GM19438 (cell line): Measurements from ENCODE around the gene ATP11C.
A peak's percentile ranks its signal among the peaks of the same experiment; 100 is the strongest.

Experiments
- ATAC-seq: cut with Tn5 transposase; IDR thresholded peaks from one replicate; pipeline ENCODE4 v1.9.1; 2021; ENCODE audit warnings: low read depth; ENCODE audit not compliant: unreplicated experiment

The ATP11C gene

GRCh38 chrX:139815771-139816170, 117.1 kb downstream of the ATP11C start:
- no peak for ATAC-seq

- ATAC-seq: no peak
Observed at GRCh38 chrX:139811942-139812629, 120.8 kb downstream of the ATP11C start.

- no peak for ATAC-seq
Observed at GRCh38 chrX:139804482-139804881, 128.4 kb downstream of the ATP11C start.

GRCh38 chrX:139803224-139803623, 129.6 kb downstream of the ATP11C start:
- ATAC-seq: no peak

DNA sequence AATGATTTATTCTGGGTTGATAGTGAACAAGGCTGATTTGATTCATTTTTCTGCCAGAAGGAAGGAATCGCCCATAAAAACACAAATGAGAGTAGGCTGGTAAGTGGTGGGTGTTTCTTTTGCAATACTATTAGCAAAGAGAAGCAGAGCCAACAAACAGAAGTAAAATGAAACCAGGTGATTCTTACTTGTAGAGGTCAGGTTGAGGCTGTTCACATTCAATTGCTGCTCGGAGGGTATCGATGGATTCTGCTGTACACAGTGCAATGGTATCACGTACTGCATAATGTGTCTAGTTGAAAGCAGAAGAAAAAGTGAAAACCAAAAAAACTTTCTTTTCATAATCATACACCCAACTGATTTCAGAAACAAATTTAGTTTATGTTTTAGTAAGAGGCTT, 130.8 kb downstream of the ATP11C start:
- ATAC-seq: no peak

DNA sequence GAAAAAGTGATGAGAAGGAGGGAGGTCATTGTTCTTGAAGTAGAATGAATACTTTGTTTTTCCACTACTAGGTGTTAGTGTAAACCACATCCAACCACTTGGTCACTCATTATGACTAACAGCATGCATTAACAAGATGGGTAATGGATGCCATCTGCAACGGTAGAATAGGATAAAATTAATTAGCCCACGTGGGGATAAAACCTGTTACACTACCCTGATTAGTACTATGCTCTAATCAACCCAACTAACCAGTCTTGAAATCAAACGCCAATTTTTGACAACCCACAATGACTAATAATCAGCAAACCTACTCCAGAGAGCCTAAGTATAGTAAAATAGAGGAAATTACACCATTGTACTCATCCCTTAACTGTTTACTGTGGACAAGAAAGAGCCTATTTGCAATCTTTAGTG, 131.4 kb downstream of the ATP11C start:
- ATAC-seq: no peak

GRCh38 chrX:139798701-139799100, 134.2 kb downstream of the ATP11C start:
- no peak for ATAC-seq

GRCh38 chrX:139795196-139795595, 137.7 kb downstream of the ATP11C start:
- ATAC-seq: peak; percentile 98

DNA sequence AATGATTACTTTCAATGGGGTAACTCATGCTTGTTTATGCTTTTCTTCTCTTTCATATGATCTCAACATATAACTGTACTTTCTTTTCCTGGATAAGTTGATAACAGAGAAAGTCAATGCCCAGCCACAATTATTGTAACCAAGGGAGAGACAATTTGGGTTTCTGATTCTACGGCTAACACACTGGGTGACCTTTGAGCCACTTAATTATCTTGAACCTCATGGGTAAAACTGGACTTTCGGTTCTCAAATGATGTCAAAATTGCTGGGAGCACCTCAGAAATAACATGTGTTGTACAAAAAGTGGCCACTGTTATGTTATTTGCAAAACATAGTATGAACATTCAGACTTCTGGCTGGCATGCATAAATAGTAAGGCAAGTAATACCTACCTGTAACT, 145.3 kb downstream of the ATP11C start:
- no peak for ATAC-seq

GRCh38 chrX:139784807-139785206, 148.0 kb downstream of the ATP11C start:
- ATAC-seq: peak; percentile 95

DNA sequence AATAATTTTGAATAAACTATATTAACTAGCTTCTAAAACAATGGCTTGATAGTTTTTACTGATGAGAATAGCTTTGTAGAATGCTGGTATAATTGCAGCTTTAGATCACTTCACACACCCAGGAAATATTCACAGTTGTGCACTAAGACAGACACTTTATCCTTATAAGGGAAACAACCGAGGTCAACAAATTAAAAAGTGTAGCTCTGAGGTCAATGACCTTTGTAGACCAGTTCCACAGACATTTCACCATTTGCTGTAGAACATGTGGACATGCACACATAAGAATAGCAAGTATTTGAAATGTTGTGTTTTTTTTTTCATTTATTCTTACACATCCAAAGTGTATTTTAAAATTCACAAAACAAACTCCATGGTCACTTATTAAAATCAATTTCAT, 148.9 kb downstream of the ATP11C start:
- ATAC-seq: no peak

DNA sequence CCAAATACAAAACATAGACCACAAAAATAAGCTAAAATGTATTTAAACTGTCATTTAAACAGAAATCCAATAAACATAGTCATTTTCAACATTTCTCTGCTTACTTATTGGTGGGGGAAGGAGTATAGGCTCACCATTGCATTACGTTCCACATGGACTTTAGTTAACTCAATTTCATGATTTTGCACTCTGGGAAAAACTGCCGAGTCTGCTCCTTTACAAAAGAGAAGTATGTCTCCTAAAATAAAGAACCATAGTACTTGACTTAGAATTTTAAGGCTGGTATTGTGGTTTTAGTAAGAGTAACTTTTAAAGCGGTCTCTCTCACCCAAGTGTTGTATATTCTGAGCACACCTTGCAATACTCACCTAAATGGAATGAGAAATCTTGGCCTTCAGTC, 149.8 kb downstream of the ATP11C start:
- ATAC-seq: no peak

DNA sequence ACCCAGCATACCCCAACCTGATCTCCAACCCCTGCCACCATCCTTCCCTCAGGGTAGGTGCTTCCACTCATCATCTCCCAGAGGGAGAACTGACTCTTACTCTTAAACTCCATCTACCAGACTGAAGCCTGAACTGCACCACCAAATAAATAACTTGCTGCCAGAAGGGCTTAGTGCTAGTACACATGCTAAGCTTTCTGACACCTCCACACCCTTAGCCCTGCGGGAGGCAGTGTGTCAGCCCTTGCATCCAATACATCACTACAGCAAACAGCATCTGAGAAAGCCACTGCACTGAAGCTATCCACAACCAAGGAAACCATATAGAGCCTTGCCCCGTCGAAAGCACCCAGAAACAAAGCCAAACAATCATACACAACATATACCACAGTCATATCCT, 156.3 kb downstream of the ATP11C start:
- ATAC-seq: no peak

GRCh38 chrX:139770366-139770765, 162.5 kb downstream of the ATP11C start:
- ATAC-seq: no peak

- ATAC-seq: no peak
Observed at GRCh38 chrX:139766545-139766983, 166.3 kb downstream of the ATP11C start.

GRCh38 chrX:139762400-139763183, 170.3 kb downstream of the ATP11C start:
- ATAC-seq: no peak

DNA sequence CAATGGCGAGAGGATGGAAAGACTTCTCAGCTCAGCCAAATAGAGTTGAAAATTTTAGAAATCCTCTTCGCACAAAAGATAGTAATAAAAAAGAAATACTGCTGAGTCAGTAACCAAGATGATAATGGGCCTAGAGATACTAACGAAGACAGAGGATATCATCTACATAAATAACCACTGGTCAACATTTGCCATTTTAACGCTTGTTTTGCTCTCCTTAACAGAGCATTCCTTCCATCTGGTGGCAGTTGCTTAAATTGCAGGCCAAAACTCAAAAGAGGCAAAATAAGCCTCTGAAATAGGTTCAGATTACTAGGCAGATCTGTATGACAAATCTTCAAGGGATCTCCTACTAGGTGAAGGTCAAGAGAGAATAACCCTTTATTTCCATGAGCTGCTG, 173.2 kb downstream of the ATP11C start:
- ATAC-seq: no peak

- no peak for ATAC-seq
Observed at GRCh38 chrX:139758809-139759208, 174.0 kb downstream of the ATP11C start.

DNA sequence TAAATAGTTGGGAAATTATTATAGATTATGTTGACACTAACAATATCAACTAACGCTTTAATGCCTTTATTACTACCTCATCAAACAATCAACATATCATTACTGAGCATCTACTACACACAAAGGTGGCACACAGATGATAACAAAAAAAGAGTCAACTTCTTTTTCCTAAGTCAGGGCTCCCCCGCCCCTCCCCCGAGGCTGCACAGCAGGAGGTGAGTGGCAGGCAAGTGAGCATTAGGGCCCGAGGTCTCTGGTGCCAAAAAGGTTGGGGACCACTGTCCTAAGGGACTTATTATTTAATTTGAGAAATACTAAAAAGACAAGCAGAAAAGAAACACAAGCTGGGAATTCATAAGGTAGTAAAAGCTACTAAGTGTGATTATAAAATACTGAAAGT, 174.6 kb downstream of the ATP11C start:
- ATAC-seq: no peak

DNA sequence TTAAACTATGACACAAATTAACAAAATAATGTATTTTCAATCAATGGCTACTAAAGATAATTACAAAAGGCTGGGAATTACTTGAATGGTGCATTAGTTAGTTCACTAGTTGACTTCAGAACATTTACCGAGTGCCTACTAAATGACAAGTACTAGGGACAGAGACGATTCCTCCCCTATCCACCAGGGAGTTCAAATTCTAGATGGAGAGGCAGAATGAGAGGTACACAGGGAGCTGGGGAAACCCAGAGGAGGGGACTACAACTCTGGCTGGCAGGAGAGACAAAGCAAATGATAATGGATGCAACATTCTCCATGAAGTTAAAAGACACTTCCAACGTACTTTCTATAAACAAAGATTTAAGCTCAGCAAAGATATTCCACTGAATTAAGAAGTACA, 181.8 kb downstream of the ATP11C start:
- ATAC-seq: no peak

DNA sequence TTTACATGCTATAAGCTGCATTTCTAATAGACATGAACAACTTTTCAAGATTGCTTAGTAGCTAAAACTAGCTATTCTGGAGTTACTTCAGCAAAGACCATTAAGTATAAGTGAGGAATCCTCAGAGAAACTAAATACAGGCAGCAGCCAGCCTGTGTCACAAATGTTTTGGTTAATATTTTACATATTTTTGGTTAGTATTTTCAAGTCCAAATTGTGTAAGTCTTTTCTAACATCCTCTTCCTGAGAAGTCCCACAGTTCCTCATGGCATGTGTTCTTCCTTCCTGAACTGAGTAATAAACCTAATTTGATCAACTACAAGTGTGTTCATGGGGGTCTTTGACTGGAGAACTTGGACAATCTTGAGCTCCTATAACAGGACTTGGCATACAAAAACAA, 182.5 kb downstream of the ATP11C start:
- ATAC-seq: no peak

- peak; percentile 92 for ATAC-seq
Observed at GRCh38 chrX:139739138-139739537, 193.7 kb downstream of the ATP11C start.
